ENCODE measurements around the gene PACRG.

Gene PACRG

DNA sequence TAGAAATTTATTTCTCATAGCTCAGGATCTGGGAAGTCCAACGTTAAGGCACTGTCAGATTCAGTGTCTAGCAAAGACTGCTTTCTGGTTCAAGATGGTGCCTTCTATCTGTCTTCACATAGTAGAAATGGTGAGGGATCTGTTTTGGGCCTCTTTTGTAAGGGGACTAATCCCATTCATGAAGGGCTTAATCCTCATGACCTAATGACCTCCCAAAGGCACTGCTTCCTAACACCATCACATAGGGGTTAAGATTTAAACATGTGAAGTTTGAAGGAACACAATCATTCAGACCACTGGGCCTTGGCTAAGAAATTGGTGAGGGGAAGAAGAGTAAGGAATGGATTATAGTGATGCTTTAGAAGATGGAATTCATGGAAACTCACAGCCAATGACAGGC, 237.6 kb downstream of the PACRG start:
- H3K36me3 ChIP-seq (ENCODE audit: low read length), result no peaks in the 10 kb centered on the region
- no peak overlapping the region for H2AFZ ChIP-seq (ENCODE audit: low read depth, low read length, severe bottlenecking)
- H3K27ac ChIP-seq (ENCODE audit: low read depth, low read length), result no peak overlapping the region
- H3K4me2 ChIP-seq (ENCODE audit: low read depth, low read length, poor library complexity, severe bottlenecking), result no peak overlapping the region
- H3K9me3 ChIP-seq (ENCODE audit: insufficient read depth, low read length), result no peaks in the 10 kb centered on the region
- no peaks in the 10 kb centered on the region; the same call in 1 of the 2 replicates for H3K9me2 ChIP-seq (replicated peaks; ENCODE audit: insufficient read depth, low read length)
- H3K9ac ChIP-seq (ENCODE audit: low read length), result no peak overlapping the region
- no peak for TF ChIP-seq EZH2phosphoT487 (conservative IDR thresholded peaks at IDR 0.05; ENCODE audit: low read length)
- TF ChIP-seq, protein P1, sequence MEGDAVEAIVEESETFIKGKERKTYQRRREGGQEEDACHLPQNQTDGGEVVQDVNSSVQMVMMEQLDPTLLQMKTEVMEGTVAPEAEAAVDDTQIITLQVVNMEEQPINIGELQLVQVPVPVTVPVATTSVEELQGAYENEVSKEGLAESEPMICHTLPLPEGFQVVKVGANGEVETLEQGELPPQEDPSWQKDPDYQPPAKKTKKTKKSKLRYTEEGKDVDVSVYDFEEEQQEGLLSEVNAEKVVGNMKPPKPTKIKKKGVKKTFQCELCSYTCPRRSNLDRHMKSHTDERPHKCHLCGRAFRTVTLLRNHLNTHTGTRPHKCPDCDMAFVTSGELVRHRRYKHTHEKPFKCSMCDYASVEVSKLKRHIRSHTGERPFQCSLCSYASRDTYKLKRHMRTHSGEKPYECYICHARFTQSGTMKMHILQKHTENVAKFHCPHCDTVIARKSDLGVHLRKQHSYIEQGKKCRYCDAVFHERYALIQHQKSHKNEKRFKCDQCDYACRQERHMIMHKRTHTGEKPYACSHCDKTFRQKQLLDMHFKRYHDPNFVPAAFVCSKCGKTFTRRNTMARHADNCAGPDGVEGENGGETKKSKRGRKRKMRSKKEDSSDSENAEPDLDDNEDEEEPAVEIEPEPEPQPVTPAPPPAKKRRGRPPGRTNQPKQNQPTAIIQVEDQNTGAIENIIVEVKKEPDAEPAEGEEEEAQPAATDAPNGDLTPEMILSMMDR (IDR thresholded peaks at IDR 0.05; ENCODE audit: insufficient read depth, low read length, poor library complexity, severe bottlenecking), result no peak
- H4K20me1 ChIP-seq (ENCODE audit: low read depth, low read length), result no peaks in the 10 kb centered on the region
- H3K27me3 ChIP-seq (ENCODE audit: low read length), result no peaks in the 10 kb centered on the region
- no peak overlapping the region for H3K4me3 ChIP-seq (ENCODE audit: insufficient read depth, low read length, poor library complexity, severe bottlenecking)
- no peaks in the 10 kb centered on the region for H3K79me2 ChIP-seq (ENCODE audit: insufficient read depth, low read length)
- no peaks in the 10 kb centered on the region for H3F3A ChIP-seq (ENCODE audit: insufficient read depth)

DNA sequence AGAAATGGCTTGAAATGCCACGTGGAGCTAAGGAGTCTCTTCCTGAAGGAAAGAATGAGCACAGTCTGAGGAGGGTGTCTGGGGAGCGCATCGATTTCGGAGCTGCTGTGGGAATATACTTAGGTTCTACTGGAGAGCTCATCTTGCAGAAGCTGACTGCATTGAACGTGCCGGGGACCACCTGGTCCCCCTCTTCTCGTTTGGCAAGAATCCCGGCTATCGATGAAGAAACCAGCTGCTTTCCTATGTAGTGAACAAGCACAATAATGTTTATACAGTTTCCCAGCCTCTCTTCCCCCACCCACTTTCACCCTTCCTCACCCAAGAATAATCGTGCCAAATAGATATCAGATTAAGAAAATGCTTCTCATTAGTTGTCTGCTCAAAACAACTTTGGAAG, 242.5 kb downstream of the PACRG start:
- Histone ChIP-seq H4K20me1 (ENCODE audit: low read depth, low read length) (no peaks in the 10 kb centered on the region), H3K4me2 (ENCODE audit: low read depth, low read length, poor library complexity, severe bottlenecking) (no peak overlapping the region), H3K9me2 (replicated peaks; ENCODE audit: insufficient read depth, low read length) (no peaks in the 10 kb centered on the region), H3F3A (ENCODE audit: insufficient read depth) (no peaks in the 10 kb centered on the region), H3K79me2 (ENCODE audit: insufficient read depth, low read length) (no peaks in the 10 kb centered on the region), H3K27me3 (ENCODE audit: low read length) (no peaks in the 10 kb centered on the region), H3K36me3 (ENCODE audit: low read length) (no peaks in the 10 kb centered on the region), H3K4me3 (ENCODE audit: insufficient read depth, low read length, poor library complexity, severe bottlenecking) (no peak overlapping the region), H3K9me3 (ENCODE audit: insufficient read depth, low read length) (no peaks in the 10 kb centered on the region), H3K9ac (ENCODE audit: low read length) (no peak overlapping the region), H3K27ac (ENCODE audit: low read depth, low read length) (no peak overlapping the region), H2AFZ (ENCODE audit: low read depth, low read length, severe bottlenecking) (no peak overlapping the region)
- TF ChIP-seq, protein P1 (IDR thresholded peaks at IDR 0.05; ENCODE audit: insufficient read depth, low read length, poor library complexity, severe bottlenecking), result no peak
- no peak for TF ChIP-seq EZH2phosphoT487 (conservative IDR thresholded peaks at IDR 0.05; ENCODE audit: low read length)

- Histone ChIP-seq H3K9me3 (ENCODE audit: insufficient read depth, low read length) (no peaks in the 10 kb centered on the region), H3K36me3 (ENCODE audit: low read length) (no peaks in the 10 kb centered on the region), H3K27me3 (ENCODE audit: low read length) (no peaks in the 10 kb centered on the region), H3K9ac (ENCODE audit: low read length) (no peak overlapping the region), H3K27ac (ENCODE audit: low read depth, low read length) (no peak overlapping the region), H3F3A (ENCODE audit: insufficient read depth) (no peaks in the 10 kb centered on the region), H2AFZ (ENCODE audit: low read depth, low read length, severe bottlenecking) (no peak overlapping the region), H3K9me2 (replicated peaks; ENCODE audit: insufficient read depth, low read length) (no peaks in the 10 kb centered on the region), H3K4me2 (ENCODE audit: low read depth, low read length, poor library complexity, severe bottlenecking) (no peak overlapping the region), H4K20me1 (ENCODE audit: low read depth, low read length) (no peaks in the 10 kb centered on the region), H3K79me2 (ENCODE audit: insufficient read depth, low read length) (no peaks in the 10 kb centered on the region), H3K4me3 (ENCODE audit: insufficient read depth, low read length, poor library complexity, severe bottlenecking) (no peak overlapping the region)
- TF ChIP-seq EZH2phosphoT487 (conservative IDR thresholded peaks at IDR 0.05; ENCODE audit: low read length), result no peak
- TF ChIP-seq, protein P1 (IDR thresholded peaks at IDR 0.05; ENCODE audit: insufficient read depth, low read length, poor library complexity, severe bottlenecking), result no peak
Measured at GRCh38 chr6:162971356-162971755, 243.6 kb downstream of the PACRG start.
